OCI-LY7 (cell line): Measurements from ENCODE around the gene CCDC92.

Experiments used
- CTCF ChIP-seq: fragments of 200-600 bp; sonication (generic); conservative IDR thresholded peaks from 2 replicates; pipeline ENCODE4 v1.5.1; 2014; ENCODE audit warnings: mild to moderate bottlenecking, antibody characterized with exemption, low read length, moderate library complexity, mixed read lengths
- EZH2phosphoT487 ChIP-seq: fragments of 200-600 bp; sonication (generic); IDR thresholded peaks from 2 replicates; pipeline ENCODE4 v1.6.1; 2018; ENCODE audit warnings: low read depth, borderline replicate concordance, mild to moderate bottlenecking, mixed run types, antibody characterized with exemption, low read length, moderate library complexity, mixed read lengths

GRCh38 chr12:123967121-123967586, 5.5 kb downstream of the CCDC92 start:
- TF ChIP-seq CTCF (no peak), EZH2phosphoT487 (no peak)
